ENCODE results near the gene UMODL1. TPM values are rescaled to one million over a fixed set of nuclear protein-coding genes. Genes with fewer than 3 reads are reported as not detected.
"Not testable (repeated sequence)": the region's sequence is repeated elsewhere in the genome, so short reads cannot be mapped to it uniquely, and the experiment has no call there.

The UMODL1 gene
- polyA plus RNA-seq, 3 donors: not detected

DNA sequence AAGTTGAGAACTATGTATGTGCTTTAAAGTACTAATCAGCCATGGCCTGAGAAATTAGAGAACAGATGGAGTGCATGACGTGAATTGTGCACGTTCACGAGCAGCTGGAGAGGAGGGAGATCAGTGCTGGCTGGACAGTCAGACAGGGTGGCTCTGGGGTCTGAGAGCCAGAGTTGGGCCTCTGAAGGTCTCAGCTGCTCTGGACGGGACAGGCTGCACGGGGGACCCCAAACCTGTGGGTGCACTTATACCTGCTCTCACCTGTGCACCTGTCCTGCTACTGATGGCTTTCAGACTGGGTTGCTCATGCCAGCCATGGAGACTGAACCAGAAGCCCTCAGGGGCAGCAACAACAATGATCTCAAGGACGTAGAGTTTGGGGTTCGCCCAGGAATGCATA lies 43.5 kb downstream of the UMODL1 start:
- Histone ChIP-seq H3K79me2 (ENCODE audit: insufficient read depth, low read length) (no peaks in the 10 kb centered on the region), H3K4me2 (replicated peaks; ENCODE audit: extremely low read depth, low read length, poor library complexity, severe bottlenecking) (no peak overlapping the region), H3K27me3 (ENCODE audit: control insufficient read depth in 2 of 2, insufficient read depth in 2 of 2, low read length in 2 of 2) (peaks cover 5 to 21% of the 10 kb centered on the region in 2 donors), H4K20me1 (ENCODE audit: insufficient read depth, low read length) (no peaks in the 10 kb centered on the region), H3K9ac (ENCODE audit: insufficient read depth, low read length, poor library complexity, severe bottlenecking) (no peak overlapping the region), H3K4me1 (ENCODE audit: control insufficient read depth in 1 of 2, insufficient read depth in 2 of 2, low read length in 2 of 2) (peaks cover 33 to 36% of the 10 kb centered on the region in 2 donors), H3K9me3 (replicated peaks in 1 of 2; ENCODE audit: control insufficient read depth in 1 of 2, insufficient read depth in 1 of 2, low read length in 2 of 2) (no peaks in the 10 kb centered on the region), H2AFZ (ENCODE audit: insufficient read depth, low read depth, low read length, poor library complexity, severe bottlenecking) (no peak overlapping the region), H3K27ac (ENCODE audit: low read depth in 1 of 2, low read length in 2 of 2) (no peak overlapping the region), H3K4me3 (replicated peaks in 1 of 3; ENCODE audit: low read depth in 2 of 3, low read length in 3 of 3) (no peak overlapping the region), H3K36me3 (replicated peaks in 1 of 2; ENCODE audit: control insufficient read depth in 1 of 2, insufficient read depth in 2 of 2, low read length in 2 of 2) (no peaks in the 10 kb centered on the region)
- H3K27ac Mint-ChIP-seq: no peak overlapping the region
- 84% methylated on average over 6 of the region's 7 CpGs for WGBS (ENCODE audit: insufficient coverage)
- H3K9me3 Mint-ChIP-seq: no peaks in the 10 kb centered on the region
- intact Hi-C loops (cut with micrococcal nuclease): loop anchor here (5.0 to 10.0 kb wide), 6 partner anchors 50 to 500 kb away; partner anchors contain the start of gene ZBTB21 (in 1 of the 2)
- no peaks in the 10 kb centered on the region for H3K36me3 Mint-ChIP-seq
- no peak overlapping the region for H3K4me3 Mint-ChIP-seq
- peaks cover 21 to 34% (median 34%) of the 10 kb centered on the region in 3 donors for H3K27me3 Mint-ChIP-seq (ENCODE audit: low read depth in 3 of 3)
- no peak for DNase-seq
- TF ChIP-seq, protein P1, sequence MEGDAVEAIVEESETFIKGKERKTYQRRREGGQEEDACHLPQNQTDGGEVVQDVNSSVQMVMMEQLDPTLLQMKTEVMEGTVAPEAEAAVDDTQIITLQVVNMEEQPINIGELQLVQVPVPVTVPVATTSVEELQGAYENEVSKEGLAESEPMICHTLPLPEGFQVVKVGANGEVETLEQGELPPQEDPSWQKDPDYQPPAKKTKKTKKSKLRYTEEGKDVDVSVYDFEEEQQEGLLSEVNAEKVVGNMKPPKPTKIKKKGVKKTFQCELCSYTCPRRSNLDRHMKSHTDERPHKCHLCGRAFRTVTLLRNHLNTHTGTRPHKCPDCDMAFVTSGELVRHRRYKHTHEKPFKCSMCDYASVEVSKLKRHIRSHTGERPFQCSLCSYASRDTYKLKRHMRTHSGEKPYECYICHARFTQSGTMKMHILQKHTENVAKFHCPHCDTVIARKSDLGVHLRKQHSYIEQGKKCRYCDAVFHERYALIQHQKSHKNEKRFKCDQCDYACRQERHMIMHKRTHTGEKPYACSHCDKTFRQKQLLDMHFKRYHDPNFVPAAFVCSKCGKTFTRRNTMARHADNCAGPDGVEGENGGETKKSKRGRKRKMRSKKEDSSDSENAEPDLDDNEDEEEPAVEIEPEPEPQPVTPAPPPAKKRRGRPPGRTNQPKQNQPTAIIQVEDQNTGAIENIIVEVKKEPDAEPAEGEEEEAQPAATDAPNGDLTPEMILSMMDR (IDR thresholded peaks at IDR 0.05): no peak
- H3K4me1 Mint-ChIP-seq: peaks cover 36% of the 10 kb centered on the region

DNA sequence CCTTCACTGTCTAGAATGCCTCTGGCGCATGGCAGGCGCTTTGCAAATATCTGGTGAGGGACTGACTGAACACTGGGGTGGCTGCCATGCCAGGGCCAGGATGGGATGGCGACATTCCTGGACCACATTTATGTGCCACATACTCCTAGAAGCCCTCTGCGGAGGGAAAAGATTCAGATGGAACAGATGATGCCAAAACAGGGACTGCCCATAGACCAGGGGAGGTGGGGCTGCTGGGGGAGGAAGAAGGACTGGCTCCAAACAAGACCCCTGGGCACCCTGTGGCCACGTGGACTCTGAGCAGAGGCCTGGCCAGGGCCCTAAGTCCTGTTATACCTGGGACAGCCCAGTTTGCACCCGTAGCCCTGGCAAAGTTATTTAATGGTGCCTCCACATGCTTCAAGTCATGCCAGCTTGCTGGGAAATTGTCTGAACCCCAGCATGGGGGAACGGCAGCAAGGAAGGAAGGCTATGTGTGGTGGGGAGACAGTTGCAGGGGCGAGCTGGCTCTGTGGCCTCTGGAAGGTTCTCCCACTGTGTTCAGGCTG lies 44.1 kb downstream of the UMODL1 start:
- H3K36me3 Mint-ChIP-seq: no peaks in the 10 kb centered on the region
- no peak for DNase-seq
- 86% methylated on average over 6 of the region's 8 CpGs for WGBS (ENCODE audit: insufficient coverage)

DNA sequence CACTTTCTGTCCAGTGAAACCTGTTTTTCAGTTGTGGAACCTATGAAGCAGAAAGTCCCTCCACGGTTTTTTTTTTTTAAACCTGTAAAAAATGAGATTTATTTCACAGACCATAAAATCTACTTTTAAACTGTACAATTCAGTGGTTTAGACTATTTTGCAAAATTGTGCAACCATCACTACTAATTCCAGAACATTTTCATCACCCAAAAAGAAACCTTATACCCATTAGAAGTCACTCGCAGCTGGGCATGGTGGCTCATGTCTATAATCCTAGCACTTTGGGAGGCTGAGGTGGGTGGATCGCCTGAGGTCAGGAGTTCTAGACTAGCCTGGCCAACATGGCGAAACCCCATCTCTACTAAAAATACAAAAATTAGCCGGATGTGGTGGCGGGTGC lies 45.4 kb downstream of the UMODL1 start:
- Histone ChIP-seq H3K27me3 (ENCODE audit: control insufficient read depth in 2 of 2, insufficient read depth in 2 of 2, low read length in 2 of 2) (peaks cover 5 to 33% of the 10 kb centered on the region in 2 donors), H3K4me1 (ENCODE audit: control insufficient read depth in 1 of 2, insufficient read depth in 2 of 2, low read length in 2 of 2) (peaks cover 40 to 42% of the 10 kb centered on the region in 2 donors)
- not testable (repeated sequence) for H3K9me3 ChIP-seq (replicated peaks in 1 of 2; ENCODE audit: control insufficient read depth in 1 of 2, insufficient read depth in 1 of 2, low read length in 2 of 2); H3K27ac ChIP-seq (ENCODE audit: low read depth in 1 of 2, low read length in 2 of 2); H3K4me3 Mint-ChIP-seq; H3K4me3 ChIP-seq (replicated peaks in 1 of 3; ENCODE audit: low read depth in 2 of 3, low read length in 3 of 3); DNase-seq; H3K4me2 ChIP-seq (replicated peaks; ENCODE audit: extremely low read depth, low read length, poor library complexity, severe bottlenecking); H3K36me3 ChIP-seq (replicated peaks in 1 of 2; ENCODE audit: control insufficient read depth in 1 of 2, insufficient read depth in 2 of 2, low read length in 2 of 2); H3K36me3 Mint-ChIP-seq; H2AFZ ChIP-seq (ENCODE audit: insufficient read depth, low read depth, low read length, poor library complexity, severe bottlenecking); H4K20me1 ChIP-seq (ENCODE audit: insufficient read depth, low read length); H3K9ac ChIP-seq (ENCODE audit: insufficient read depth, low read length, poor library complexity, severe bottlenecking); H3K79me2 ChIP-seq (ENCODE audit: insufficient read depth, low read length); H3K27ac Mint-ChIP-seq; H3K9me3 Mint-ChIP-seq
- intact Hi-C loops (cut with micrococcal nuclease): loop anchor here (5.0 to 10.0 kb wide), 6 partner anchors 52 to 502 kb away; partner anchors contain the start of gene ZBTB21 (in 1 of the 2)
- WGBS (ENCODE audit: insufficient coverage): 76% methylated on average over 3 of the region's 6 CpGs
- H3K27me3 Mint-ChIP-seq (ENCODE audit: low read depth in 3 of 3): peaks cover 35 to 46% (median 39%) of the 10 kb centered on the region in 3 donors
- peaks cover 51% of the 10 kb centered on the region for H3K4me1 Mint-ChIP-seq

More for the DNA sequence above, 44.1 kb downstream of the UMODL1 start:
- H3K4me2 ChIP-seq (replicated peaks; ENCODE audit: extremely low read depth, low read length, poor library complexity, severe bottlenecking): no peak overlapping the region
- H3K27ac Mint-ChIP-seq: no peak overlapping the region
- no peaks in the 10 kb centered on the region for H3K36me3 ChIP-seq (replicated peaks in 1 of 2; ENCODE audit: control insufficient read depth in 1 of 2, insufficient read depth in 2 of 2, low read length in 2 of 2)
- peaks cover 33 to 36% of the 10 kb centered on the region in 2 donors for H3K4me1 ChIP-seq (ENCODE audit: control insufficient read depth in 1 of 2, insufficient read depth in 2 of 2, low read length in 2 of 2)
- H3K4me3 ChIP-seq (replicated peaks in 1 of 3; ENCODE audit: low read depth in 2 of 3, low read length in 3 of 3): no peak overlapping the region
- H3K27me3 ChIP-seq (ENCODE audit: control insufficient read depth in 2 of 2, insufficient read depth in 2 of 2, low read length in 2 of 2): peaks cover 5 to 24% of the 10 kb centered on the region in 2 donors
- H3K9me3 ChIP-seq (replicated peaks in 1 of 2; ENCODE audit: control insufficient read depth in 1 of 2, insufficient read depth in 1 of 2, low read length in 2 of 2): no peaks in the 10 kb centered on the region
- peaks cover 23 to 37% (median 37%) of the 10 kb centered on the region in 3 donors for H3K27me3 Mint-ChIP-seq (ENCODE audit: low read depth in 3 of 3)
- no peaks in the 10 kb centered on the region for H3K79me2 ChIP-seq (ENCODE audit: insufficient read depth, low read length)
- H2AFZ ChIP-seq (ENCODE audit: insufficient read depth, low read depth, low read length, poor library complexity, severe bottlenecking): no peak overlapping the region
- H3K9ac ChIP-seq (ENCODE audit: insufficient read depth, low read length, poor library complexity, severe bottlenecking): no peak overlapping the region
- intact Hi-C loops (cut with micrococcal nuclease): loop anchor here (5.0 to 10.0 kb wide), 6 partner anchors 50 to 500 kb away; partner anchors contain the start of gene ZBTB21 (in 1 of the 2)
- TF ChIP-seq, protein P1 (IDR thresholded peaks at IDR 0.05): no peak
- H3K9me3 Mint-ChIP-seq: no peaks in the 10 kb centered on the region
- no peaks in the 10 kb centered on the region for H4K20me1 ChIP-seq (ENCODE audit: insufficient read depth, low read length)
- no peak overlapping the region for H3K27ac ChIP-seq (ENCODE audit: low read depth in 1 of 2, low read length in 2 of 2)
- H3K4me1 Mint-ChIP-seq: peaks cover 38% of the 10 kb centered on the region
- H3K4me3 Mint-ChIP-seq: no peak overlapping the region
